SK-N-MC (cell line): ENCODE measurements around the gene LDOC1.

Source experiments
- EZH2 ChIP-seq: fragments of 200-600 bp; sonication (generic); IDR thresholded peaks from one replicate; pipeline ENCODE4 v1.6.1; 2017; ENCODE audit warnings: antibody characterized with exemption
- POLR2AphosphoS5 ChIP-seq: IDR thresholded peaks from 2 replicates; pipeline ENCODE4 v1.6.1; 2012; ENCODE audit warnings: mild to moderate bottlenecking, low read depth, low read length, borderline replicate concordance

- no peak for TF ChIP-seq EZH2
- no peak for TF ChIP-seq POLR2AphosphoS5
Measured at GRCh38 chrX:141201962-141202361, 25.0 kb upstream of the LDOC1 start.
